Measurements from ENCODE around the gene CGB1.

GRCh38 chr19:48991011-48991609 is 45.6 kb downstream of the CGB1 start:
- TF ChIP-seq POLR2A (IDR thresholded peaks at IDR 0.05) (no peak), CTCF (IDR thresholded peaks at IDR 0.05) (no peak)

Data from prostate gland (tissue), 2 donors.